GM18873 (cell line): ENCODE measurements around the gene ARHGEF28.
A peak's percentile ranks its signal among the peaks of the same experiment; 100 is the strongest.

ENCODE experiments used
- ATAC-seq: cut with Tn5 transposase; IDR thresholded peaks from one replicate; pipeline ENCODE4 v1.9.1; 2021; ENCODE audit warnings: mild to moderate bottlenecking, moderate library complexity, moderate number of reproducible peaks; ENCODE audit not compliant: unreplicated experiment, low FRiP score

Gene ARHGEF28

GRCh38 chr5:73648515-73648914 is 22.5 kb downstream of the ARHGEF28 start:
- no peak for ATAC-seq

- no peak for ATAC-seq
Measured at GRCh38 chr5:73649926-73650325, 23.9 kb downstream of the ARHGEF28 start.

- no peak for ATAC-seq
Measured at GRCh38 chr5:73652391-73652790, 26.4 kb downstream of the ARHGEF28 start.

GRCh38 chr5:73654171-73654811 is 28.3 kb downstream of the ARHGEF28 start:
- ATAC-seq = peak; percentile 71

- ATAC-seq = no peak
Measured at GRCh38 chr5:73654819-73655318, 28.9 kb downstream of the ARHGEF28 start.

GRCh38 chr5:73655521-73656160 is 29.6 kb downstream of the ARHGEF28 start:
- ATAC-seq = no peak

- no peak for ATAC-seq
Measured at GRCh38 chr5:73661753-73662152, 35.8 kb downstream of the ARHGEF28 start.

- no peak for ATAC-seq
Measured at GRCh38 chr5:73663161-73663859, 37.3 kb downstream of the ARHGEF28 start.

- ATAC-seq = no peak
Measured at GRCh38 chr5:73663860-73664240, 37.9 kb downstream of the ARHGEF28 start.

GRCh38 chr5:73664796-73665195 is 38.8 kb downstream of the ARHGEF28 start:
- ATAC-seq = no peak

GRCh38 chr5:73666891-73667290 is 40.9 kb downstream of the ARHGEF28 start:
- ATAC-seq = no peak

GRCh38 chr5:73668017-73668416 is 42.0 kb downstream of the ARHGEF28 start:
- no peak for ATAC-seq

GRCh38 chr5:73668486-73669111 is 42.6 kb downstream of the ARHGEF28 start:
- no peak for ATAC-seq

GRCh38 chr5:73670731-73671130 is 44.7 kb downstream of the ARHGEF28 start:
- ATAC-seq = no peak

GRCh38 chr5:73672132-73672531 is 46.1 kb downstream of the ARHGEF28 start:
- no peak for ATAC-seq

- ATAC-seq = no peak
Measured at GRCh38 chr5:73673161-73673591, 47.2 kb downstream of the ARHGEF28 start.

- no peak for ATAC-seq
Measured at GRCh38 chr5:73674669-73675004, 48.6 kb downstream of the ARHGEF28 start.

GRCh38 chr5:73678322-73678740 is 52.3 kb downstream of the ARHGEF28 start:
- no peak for ATAC-seq

GRCh38 chr5:73678807-73679206 is 52.8 kb downstream of the ARHGEF28 start:
- no peak for ATAC-seq

- no peak for ATAC-seq
Measured at GRCh38 chr5:73682176-73682575, 56.2 kb downstream of the ARHGEF28 start.

GRCh38 chr5:73684691-73685090 is 58.7 kb downstream of the ARHGEF28 start:
- ATAC-seq = no peak
